HFFc6 (cell line): ENCODE data around the gene GLP1R. TPM values are rescaled to one million over a fixed set of nuclear protein-coding genes. Genes with fewer than 3 reads are reported as not detected.

Source experiments
- DNase-seq: peaks from one replicate; pipeline ENCODE4 v3.0.0-alpha.2; 2018
- H3K27ac Mint-ChIP-seq: 2 replicates; pipeline ENCODE4 v1.8.0; 2020; ENCODE audit warnings: mild to moderate bottlenecking, mixed read lengths
- H3K27me3 Mint-ChIP-seq: 2 replicates; pipeline ENCODE4 v1.8.0; 2021; ENCODE audit warnings: mild to moderate bottlenecking, moderate library complexity, mixed read lengths; ENCODE audit not compliant: insufficient read depth
- H3K36me3 Mint-ChIP-seq: 2 replicates; pipeline ENCODE4 v1.8.0; 2021; ENCODE audit warnings: low read depth, mixed read lengths
- H3K4me1 Mint-ChIP-seq: 2 replicates; pipeline ENCODE4 v1.8.0; 2020; ENCODE audit warnings: low read depth, mixed read lengths
- H3K4me3 Mint-ChIP-seq: 2 replicates; pipeline ENCODE4 v1.8.0; 2020; ENCODE audit warnings: mild to moderate bottlenecking, moderate library complexity, mixed read lengths
- H3K9me3 Mint-ChIP-seq: 2 replicates; pipeline ENCODE4 v1.8.0; 2020; ENCODE audit warnings: mild to moderate bottlenecking, mixed read lengths
- total RNA-seq, 6 experiments: library from RNA; stranded (reverse); fragmentation: NEBNext Ultra II Directional; extraction: Animal tissue kit (Norgen Biotek cat#: 25700); gene quantifications; 2 replicates in 1 of 6; 3 replicates in 5 of 6; pipeline ENCODE4 v1.2.3, GENCODE V29; 2021
- TF ChIP-seq, protein P1 (sequence below): fragments of 200-600 bp; sonication (generic); IDR thresholded peaks from 2 replicates; pipeline ENCODE4 v1.5.0; 2021; ENCODE audit warnings: antibody characterized with exemption, mild to moderate bottlenecking

The GLP1R gene
- total RNA-seq, 6 experiments from 2014 or later = not detected

DNA sequence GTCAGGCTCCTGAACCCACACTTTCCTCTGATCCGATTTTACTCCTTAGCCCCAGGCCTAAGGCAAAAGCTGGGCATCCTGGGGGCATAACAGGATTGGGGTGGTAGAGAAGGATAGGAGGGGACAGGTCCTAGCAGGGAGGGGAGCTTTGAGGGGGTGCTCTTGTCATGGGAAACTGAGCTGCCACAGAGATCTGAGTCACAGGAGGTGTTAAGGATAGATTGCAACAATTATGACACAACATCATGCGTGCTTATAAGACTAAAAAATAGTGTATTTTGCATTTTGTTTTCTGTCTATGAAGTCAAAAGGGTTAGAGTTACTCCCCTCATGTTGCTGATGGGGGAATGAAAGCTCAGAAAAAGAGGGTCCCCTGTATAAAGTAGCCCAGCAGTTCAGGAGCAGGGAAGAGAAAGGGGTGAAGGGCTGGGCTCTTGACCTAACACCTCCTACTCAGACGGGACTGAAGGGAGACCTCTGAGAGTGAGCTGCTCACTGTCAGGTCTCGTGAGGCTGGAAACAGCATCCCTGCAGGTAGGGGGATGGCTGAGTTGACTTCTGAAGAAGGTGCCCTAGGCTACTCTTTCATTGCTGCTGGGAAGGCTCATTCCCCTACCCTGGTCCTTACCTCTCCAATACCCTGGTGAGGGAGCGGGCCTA is 2.0 kb downstream of the GLP1R start:
- Mint-ChIP-seq H3K27ac (no peak overlapping the region), H3K27me3 (peaks cover 35% of the 10 kb centered on the region), H3K4me3 (no peak overlapping the region), H3K4me1 (no peaks in the 10 kb centered on the region), H3K9me3 (no peaks in the 10 kb centered on the region), H3K36me3 (no peaks in the 10 kb centered on the region)
- no peak for DNase-seq
- TF ChIP-seq, protein P1, sequence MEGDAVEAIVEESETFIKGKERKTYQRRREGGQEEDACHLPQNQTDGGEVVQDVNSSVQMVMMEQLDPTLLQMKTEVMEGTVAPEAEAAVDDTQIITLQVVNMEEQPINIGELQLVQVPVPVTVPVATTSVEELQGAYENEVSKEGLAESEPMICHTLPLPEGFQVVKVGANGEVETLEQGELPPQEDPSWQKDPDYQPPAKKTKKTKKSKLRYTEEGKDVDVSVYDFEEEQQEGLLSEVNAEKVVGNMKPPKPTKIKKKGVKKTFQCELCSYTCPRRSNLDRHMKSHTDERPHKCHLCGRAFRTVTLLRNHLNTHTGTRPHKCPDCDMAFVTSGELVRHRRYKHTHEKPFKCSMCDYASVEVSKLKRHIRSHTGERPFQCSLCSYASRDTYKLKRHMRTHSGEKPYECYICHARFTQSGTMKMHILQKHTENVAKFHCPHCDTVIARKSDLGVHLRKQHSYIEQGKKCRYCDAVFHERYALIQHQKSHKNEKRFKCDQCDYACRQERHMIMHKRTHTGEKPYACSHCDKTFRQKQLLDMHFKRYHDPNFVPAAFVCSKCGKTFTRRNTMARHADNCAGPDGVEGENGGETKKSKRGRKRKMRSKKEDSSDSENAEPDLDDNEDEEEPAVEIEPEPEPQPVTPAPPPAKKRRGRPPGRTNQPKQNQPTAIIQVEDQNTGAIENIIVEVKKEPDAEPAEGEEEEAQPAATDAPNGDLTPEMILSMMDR = no peak

DNA sequence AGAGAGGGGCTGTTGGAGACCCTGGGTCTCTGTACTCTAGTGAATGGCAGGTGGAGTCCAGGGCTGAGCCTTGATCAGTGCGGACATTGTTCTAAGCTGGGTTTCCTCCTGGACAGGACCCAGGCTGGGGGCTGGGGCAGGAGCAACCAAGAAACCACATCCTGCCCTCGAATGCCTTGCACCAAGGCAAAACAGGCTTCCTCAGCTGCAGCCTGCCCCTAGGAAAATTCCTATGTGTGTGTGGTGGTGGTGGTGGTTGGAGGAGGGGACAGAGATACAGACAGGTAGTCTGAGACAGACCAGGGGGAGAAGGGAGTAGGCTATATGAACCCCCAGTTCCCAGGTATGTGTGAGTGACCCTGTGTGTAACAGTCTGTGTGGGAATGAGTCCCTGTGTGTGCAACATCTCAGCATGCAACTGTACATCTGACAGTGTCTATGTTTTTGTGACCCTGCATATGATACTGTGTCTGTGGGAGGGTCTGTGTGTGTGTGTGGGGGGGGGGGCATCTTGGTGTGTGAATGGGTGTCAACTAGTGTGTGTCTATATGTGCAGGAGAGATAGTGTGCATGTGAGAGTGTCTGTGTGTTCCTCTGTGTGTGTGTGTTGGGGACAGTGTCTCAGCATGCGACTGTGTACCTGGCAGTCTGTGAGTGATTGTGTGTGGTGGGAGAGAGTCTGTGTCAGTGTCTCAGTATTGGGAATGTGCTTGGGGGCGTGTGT is 3.0 kb downstream of the GLP1R start:
- TF ChIP-seq, protein P1 = no peak
- Mint-ChIP-seq H3K4me1 (no peaks in the 10 kb centered on the region), H3K4me3 (no peak overlapping the region), H3K9me3 (no peaks in the 10 kb centered on the region), H3K36me3 (no peaks in the 10 kb centered on the region), H3K27me3 (peaks cover 34% of the 10 kb centered on the region), H3K27ac (no peak overlapping the region)
- no peak for DNase-seq

DNA sequence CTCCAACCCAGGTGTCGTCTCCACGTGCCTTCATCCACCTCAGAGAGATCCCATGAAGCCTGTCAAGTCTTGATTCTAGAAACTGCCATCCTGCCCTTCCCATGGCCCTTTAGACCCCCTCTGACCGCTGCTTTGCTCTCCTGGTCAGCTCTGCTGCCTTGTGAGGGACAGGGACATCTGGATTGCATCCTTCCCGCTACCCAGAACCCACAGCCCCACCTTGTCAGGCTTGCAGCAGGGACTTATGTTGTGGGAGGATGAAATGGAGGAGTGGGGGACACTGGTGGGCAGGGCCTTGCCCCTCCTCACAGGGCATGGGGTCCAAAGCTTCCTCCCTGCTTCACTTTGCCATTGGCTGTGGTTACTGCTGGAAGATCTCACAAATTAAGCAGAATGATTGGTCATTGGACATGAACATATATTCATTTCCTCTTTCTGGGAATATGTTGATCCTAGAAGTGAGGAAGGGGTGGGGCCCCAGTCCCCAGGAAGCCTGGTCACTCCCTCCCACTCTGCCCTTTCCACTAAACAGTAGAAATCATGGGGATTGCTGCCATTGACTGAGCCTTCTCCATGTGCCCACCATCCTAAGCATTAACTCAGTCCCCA is 4.5 kb downstream of the GLP1R start:
- H3K4me3 Mint-ChIP-seq = no peak overlapping the region

DNA sequence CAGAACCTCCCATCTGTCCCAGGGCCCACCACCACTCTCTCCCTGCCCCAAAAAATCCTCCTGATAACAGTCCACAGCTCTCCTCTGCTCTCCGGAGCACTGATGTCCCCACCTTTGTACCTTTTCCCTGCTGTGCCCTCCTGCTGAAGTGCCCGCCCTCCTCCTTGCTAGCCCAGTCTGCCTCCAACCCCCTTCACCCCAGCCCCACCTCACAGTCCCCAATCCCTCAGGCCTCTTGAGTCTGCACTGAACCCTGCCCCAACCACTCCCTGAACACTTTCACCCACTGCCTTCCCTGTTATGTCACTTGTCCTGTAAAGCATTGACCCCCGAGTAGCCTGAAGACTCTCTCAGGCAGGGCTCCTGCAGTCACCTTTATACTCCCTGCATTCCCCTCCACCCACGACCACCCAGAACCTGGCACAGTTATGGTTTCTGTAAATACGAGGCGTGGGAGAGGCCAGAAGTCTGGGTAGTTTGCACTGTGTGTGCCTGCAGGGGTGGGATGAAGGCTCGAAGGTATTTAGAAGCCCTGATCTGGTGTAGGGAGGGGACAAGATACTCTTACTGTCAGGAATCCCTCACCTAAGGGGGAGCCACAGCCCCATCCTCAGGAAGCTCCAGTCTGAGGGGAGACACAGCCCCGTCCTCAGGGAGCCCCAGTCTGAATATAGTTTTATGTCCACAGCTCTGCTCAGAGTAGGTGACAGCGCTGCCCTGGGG is 5.4 kb downstream of the GLP1R start:
- Mint-ChIP-seq H3K9me3 (no peaks in the 10 kb centered on the region), H3K4me1 (no peaks in the 10 kb centered on the region)
- TF ChIP-seq, protein P1 = no peak

More for the DNA sequence above, 4.5 kb downstream of the GLP1R start:
- Mint-ChIP-seq H3K4me1 (no peaks in the 10 kb centered on the region), H3K36me3 (no peaks in the 10 kb centered on the region), H3K27ac (no peak overlapping the region), H3K27me3 (peaks cover 30% of the 10 kb centered on the region), H3K9me3 (no peaks in the 10 kb centered on the region)
- TF ChIP-seq, protein P1 = no peak
- no peak for DNase-seq

DNA sequence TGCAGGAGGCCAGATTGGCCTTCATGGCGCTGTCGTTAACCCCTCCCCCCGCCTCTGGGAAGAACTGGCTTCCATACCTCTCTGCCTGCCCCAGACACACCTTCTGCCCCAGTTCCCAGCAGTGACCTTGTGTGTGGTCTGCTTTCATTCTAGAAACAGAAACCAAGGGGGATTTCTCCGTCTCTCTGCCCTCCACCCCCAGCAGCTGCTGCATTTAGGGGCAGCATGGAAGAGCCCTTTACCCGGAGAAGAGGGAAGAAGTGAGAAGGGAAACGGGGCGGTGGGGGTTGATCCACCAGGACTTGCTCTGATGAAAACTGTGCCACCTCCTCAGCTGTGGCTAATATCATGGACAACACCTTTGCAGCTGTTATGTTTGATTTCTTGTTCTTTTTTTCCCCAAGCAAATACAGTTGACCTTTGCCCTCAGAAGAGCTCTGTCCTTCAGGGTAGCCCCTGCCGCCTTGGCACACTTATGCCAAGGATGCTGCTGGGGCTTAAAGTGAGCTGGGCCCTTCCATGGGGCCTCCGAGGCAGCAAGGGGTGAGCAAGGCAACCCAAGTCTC is 6.1 kb downstream of the GLP1R start:
- Mint-ChIP-seq H3K4me1 (no peaks in the 10 kb centered on the region), H3K36me3 (no peaks in the 10 kb centered on the region), H3K27ac (no peak overlapping the region), H3K9me3 (no peaks in the 10 kb centered on the region), H3K4me3 (no peak overlapping the region), H3K27me3 (peaks cover 34% of the 10 kb centered on the region)
- TF ChIP-seq, protein P1 = no peak
- DNase-seq = no peak

More for the DNA sequence above, 5.4 kb downstream of the GLP1R start:
- Mint-ChIP-seq H3K27me3 (peaks cover 31% of the 10 kb centered on the region), H3K27ac (no peak overlapping the region), H3K36me3 (no peaks in the 10 kb centered on the region), H3K4me3 (no peak overlapping the region)
- no peak for DNase-seq
